Mucosa of rectum (tissue), 2 donors: ENCODE data around the gene MEG3.

Source experiments
- H3K27ac ChIP-seq, 2 donors: one replicate each; pipeline ENCODE4 v1.7.0; 2013; ENCODE audit warnings: inconsistent platforms in 2 of 2, low read depth in 2 of 2, low read length in 2 of 2
- H3K27me3 ChIP-seq, 2 donors: one replicate each; pipeline ENCODE4 v1.7.0; 2013; ENCODE audit warnings: low read length in 2 of 2; ENCODE audit not compliant: control insufficient read depth in 2 of 2, insufficient read depth in 2 of 2
- H3K36me3 ChIP-seq, 2 donors: one replicate each; pipeline ENCODE4 v1.7.0; 2013; ENCODE audit warnings: low read length in 2 of 2; ENCODE audit not compliant: control insufficient read depth in 2 of 2, insufficient read depth in 2 of 2
- H3K4me1 ChIP-seq, 2 donors: one replicate each; pipeline ENCODE4 v1.7.0; 2013; ENCODE audit warnings: low read length in 2 of 2, mild to moderate bottlenecking in 1 of 2; ENCODE audit not compliant: control insufficient read depth in 2 of 2, insufficient read depth in 2 of 2
- H3K4me3 ChIP-seq, 2 donors: one replicate each; pipeline ENCODE4 v1.7.0; 2013; ENCODE audit warnings: low read length in 2 of 2
- H3K9ac ChIP-seq, 2 donors: one replicate each; pipeline ENCODE4 v1.7.0; 2013; ENCODE audit warnings: low read length in 2 of 2, low read depth in 1 of 2, mild to moderate bottlenecking in 1 of 2
- H3K9me3 ChIP-seq, 2 donors: one replicate each; pipeline ENCODE4 v1.7.0; 2013; ENCODE audit warnings: low read length in 2 of 2; ENCODE audit not compliant: control insufficient read depth in 2 of 2
- donor health status: healthy.
- donor health status: Normal muscosa, but diverticular disease.

Gene MEG3

GRCh38 chr14:100865682-100866591 lies 40.0 kb downstream of the MEG3 start:
- no peak overlapping the region for H3K4me3 ChIP-seq
- no peaks in the 10 kb centered on the region for H3K27me3 ChIP-seq
- no peaks in the 10 kb centered on the region for H3K4me1 ChIP-seq
- H3K27ac ChIP-seq: no peak overlapping the region
- H3K9ac ChIP-seq: no peak overlapping the region
- no peaks in the 10 kb centered on the region for H3K36me3 ChIP-seq
- no peaks in the 10 kb centered on the region for H3K9me3 ChIP-seq

GRCh38 chr14:100866666-100867630 lies 41.0 kb downstream of the MEG3 start:
- Histone ChIP-seq H3K27ac (no peak overlapping the region), H3K9me3 (no peaks in the 10 kb centered on the region), H3K27me3 (no peaks in the 10 kb centered on the region), H3K4me1 (no peaks in the 10 kb centered on the region), H3K4me3 (no peak overlapping the region), H3K36me3 (no peaks in the 10 kb centered on the region), H3K9ac (no peak overlapping the region)

- H3K4me1 ChIP-seq: no peaks in the 10 kb centered on the region
- no peak overlapping the region for H3K27ac ChIP-seq
- no peak overlapping the region for H3K9ac ChIP-seq
- H3K9me3 ChIP-seq: no peaks in the 10 kb centered on the region
- no peaks in the 10 kb centered on the region for H3K36me3 ChIP-seq
- H3K27me3 ChIP-seq: no peaks in the 10 kb centered on the region
- H3K4me3 ChIP-seq: no peak overlapping the region
Measured at GRCh38 chr14:100867631-100868315, 41.9 kb downstream of the MEG3 start.

- Histone ChIP-seq H3K4me1 (no peaks in the 10 kb centered on the region), H3K9me3 (no peaks in the 10 kb centered on the region), H3K27ac (no peak overlapping the region), H3K4me3 (no peak overlapping the region), H3K27me3 (no peaks in the 10 kb centered on the region), H3K36me3 (no peaks in the 10 kb centered on the region), H3K9ac (no peak overlapping the region)
Measured at GRCh38 chr14:100868621-100869370, 42.9 kb downstream of the MEG3 start.

GRCh38 chr14:100871234-100872186 lies 45.6 kb downstream of the MEG3 start:
- H3K9me3 ChIP-seq: no peaks in the 10 kb centered on the region
- no peaks in the 10 kb centered on the region for H3K36me3 ChIP-seq
- no peak overlapping the region for H3K9ac ChIP-seq
- no peak overlapping the region for H3K4me3 ChIP-seq
- H3K27me3 ChIP-seq: no peaks in the 10 kb centered on the region
- H3K4me1 ChIP-seq: no peaks in the 10 kb centered on the region
- H3K27ac ChIP-seq: no peak overlapping the region

- Histone ChIP-seq H3K9me3 (no peaks in the 10 kb centered on the region), H3K4me3 (no peak overlapping the region), H3K9ac (no peak overlapping the region), H3K4me1 (no peaks in the 10 kb centered on the region), H3K27ac (no peak overlapping the region), H3K27me3 (no peaks in the 10 kb centered on the region), H3K36me3 (no peaks in the 10 kb centered on the region)
Measured at GRCh38 chr14:100872259-100873095, 46.6 kb downstream of the MEG3 start.

GRCh38 chr14:100873096-100873482 lies 47.2 kb downstream of the MEG3 start:
- H3K4me3 ChIP-seq: no peak overlapping the region
- no peak overlapping the region for H3K27ac ChIP-seq
- H3K9me3 ChIP-seq: no peaks in the 10 kb centered on the region
- no peak overlapping the region for H3K9ac ChIP-seq
- no peaks in the 10 kb centered on the region for H3K27me3 ChIP-seq
- no peaks in the 10 kb centered on the region for H3K36me3 ChIP-seq
- H3K4me1 ChIP-seq: no peaks in the 10 kb centered on the region

GRCh38 chr14:100874051-100874410 lies 48.1 kb downstream of the MEG3 start:
- H3K9ac ChIP-seq: no peak overlapping the region
- H3K4me1 ChIP-seq: no peaks in the 10 kb centered on the region
- no peaks in the 10 kb centered on the region for H3K9me3 ChIP-seq
- no peak overlapping the region for H3K27ac ChIP-seq
- H3K36me3 ChIP-seq: no peaks in the 10 kb centered on the region
- no peak overlapping the region for H3K4me3 ChIP-seq
- no peaks in the 10 kb centered on the region for H3K27me3 ChIP-seq
